ENCODE measurements around the gene FITM1.
"Not testable (repeated sequence)": the region's sequence is repeated elsewhere in the genome, so short reads cannot be mapped to it uniquely, and the experiment has no call there.

FITM1 gene

GRCh38 chr14:24098927-24099813 is 31.3 kb upstream of the FITM1 start:
- DNase-seq, result peak; percentile 52

GRCh38 chr14:24100197-24100981 is 30.1 kb upstream of the FITM1 start:
- no peak for DNase-seq

GRCh38 chr14:24100982-24101494 is 29.4 kb upstream of the FITM1 start:
- DNase-seq, result no peak

- no peak for DNase-seq
Observed at GRCh38 chr14:24102357-24103048, 28.0 kb upstream of the FITM1 start.

- no peak for DNase-seq
Observed at GRCh38 chr14:24103451-24103850, 27.0 kb upstream of the FITM1 start.

- not testable (repeated sequence) for DNase-seq
Observed at GRCh38 chr14:24105609-24106239, 24.7 kb upstream of the FITM1 start.

GRCh38 chr14:24106672-24107271 is 23.7 kb upstream of the FITM1 start:
- DNase-seq, result no peak

GRCh38 chr14:24108336-24108874 is 22.1 kb upstream of the FITM1 start:
- no peak for DNase-seq

- no peak for DNase-seq
Observed at GRCh38 chr14:24110060-24110459, 20.4 kb upstream of the FITM1 start.

- no peak for DNase-seq
Observed at GRCh38 chr14:24110523-24110922, 19.9 kb upstream of the FITM1 start.

GRCh38 chr14:24113379-24113800 is 17.1 kb upstream of the FITM1 start:
- DNase-seq, result no peak

- DNase-seq, result peak; percentile 72
Observed at GRCh38 chr14:24113801-24114531, 16.5 kb upstream of the FITM1 start.

- DNase-seq, result peak; percentile 100
Observed at GRCh38 chr14:24114532-24115421, 15.7 kb upstream of the FITM1 start, which contains the start of the genes DCAF11 and NRL. Gene DCAF11, plus strand, starts transcription at chr14:24114777. Its CDS starts 818 bp downstream, at chr14:24115595. Gene NRL, minus strand, starts transcription at chr14:24114949. Its CDS starts 32,101 bp downstream, at chr14:24082848.

- DNase-seq, result no peak
Observed at GRCh38 chr14:24115422-24116127, 14.9 kb upstream of the FITM1 start.

- no peak for DNase-seq
Observed at GRCh38 chr14:24116128-24116814, 14.2 kb upstream of the FITM1 start.

GRCh38 chr14:24117179-24117578 is 13.3 kb upstream of the FITM1 start:
- DNase-seq, result no peak

- no peak for DNase-seq
Observed at GRCh38 chr14:24119691-24120090, 10.8 kb upstream of the FITM1 start.

GRCh38 chr14:24121210-24121609 is 9.2 kb upstream of the FITM1 start:
- no peak for DNase-seq

GRCh38 chr14:24122416-24122815 is 8.0 kb upstream of the FITM1 start:
- DNase-seq, result no peak

All from NCI-H2107 (cell line).